Gastrocnemius medialis (tissue), 4 donors: ENCODE measurements around the gene C11orf65.

Experiments used
- POLR2A ChIP-seq, 2 donors: fragments of 450-650 bp; IDR thresholded peaks; one replicate each; pipeline ENCODE4 v1.6.1; 2017; ENCODE audit warnings: antibody characterized with exemption in 2 of 2, mild to moderate bottlenecking in 2 of 2, moderate library complexity in 2 of 2
- TF ChIP-seq, protein P1 (sequence below), 5 experiments: fragments of 450-650 bp in 3 of 5; fragments of 200-600 bp in 2 of 5; sonication (generic) in 2 of 5; IDR thresholded peaks in 4 of 5; conservative IDR thresholded peaks in 1 of 5; 1 replicate in 4 of 5; 2 replicates in 1 of 5; pipeline ENCODE4 v1.5.1; 2016 to 2019; ENCODE audit warnings: antibody characterized with exemption in 5 of 5, mild to moderate bottlenecking in 3 of 5, moderate library complexity in 3 of 5

DNA sequence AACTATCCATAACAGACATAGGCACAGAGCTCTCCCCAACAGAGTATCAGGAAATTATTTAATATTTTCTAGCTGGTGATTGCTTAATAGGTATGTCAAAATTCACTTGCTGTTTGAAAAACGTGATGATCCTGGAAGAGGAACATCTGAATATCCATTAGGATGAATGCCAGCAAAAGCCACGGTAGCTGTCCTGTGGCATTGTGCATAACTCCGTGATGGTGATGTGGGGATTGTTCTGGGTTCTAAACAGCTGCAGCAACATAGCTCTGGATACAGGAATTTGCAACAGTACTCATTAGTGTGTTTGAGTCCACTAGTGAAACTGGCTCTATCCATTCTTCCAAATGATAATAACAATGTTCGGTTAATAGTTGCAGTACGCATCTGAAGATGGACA is 78.8 kb downstream of the C11orf65 start:
- no peak for TF ChIP-seq POLR2A (IDR thresholded peaks at IDR 0.05)
- TF ChIP-seq, protein P1, sequence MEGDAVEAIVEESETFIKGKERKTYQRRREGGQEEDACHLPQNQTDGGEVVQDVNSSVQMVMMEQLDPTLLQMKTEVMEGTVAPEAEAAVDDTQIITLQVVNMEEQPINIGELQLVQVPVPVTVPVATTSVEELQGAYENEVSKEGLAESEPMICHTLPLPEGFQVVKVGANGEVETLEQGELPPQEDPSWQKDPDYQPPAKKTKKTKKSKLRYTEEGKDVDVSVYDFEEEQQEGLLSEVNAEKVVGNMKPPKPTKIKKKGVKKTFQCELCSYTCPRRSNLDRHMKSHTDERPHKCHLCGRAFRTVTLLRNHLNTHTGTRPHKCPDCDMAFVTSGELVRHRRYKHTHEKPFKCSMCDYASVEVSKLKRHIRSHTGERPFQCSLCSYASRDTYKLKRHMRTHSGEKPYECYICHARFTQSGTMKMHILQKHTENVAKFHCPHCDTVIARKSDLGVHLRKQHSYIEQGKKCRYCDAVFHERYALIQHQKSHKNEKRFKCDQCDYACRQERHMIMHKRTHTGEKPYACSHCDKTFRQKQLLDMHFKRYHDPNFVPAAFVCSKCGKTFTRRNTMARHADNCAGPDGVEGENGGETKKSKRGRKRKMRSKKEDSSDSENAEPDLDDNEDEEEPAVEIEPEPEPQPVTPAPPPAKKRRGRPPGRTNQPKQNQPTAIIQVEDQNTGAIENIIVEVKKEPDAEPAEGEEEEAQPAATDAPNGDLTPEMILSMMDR (IDR thresholded peaks at IDR 0.05 in 4 of 5, conservative IDR thresholded peaks at IDR 0.05 in 1 of 5) = no peak
